Stimulated activated naive CD4-positive, alpha-beta T cell treated with Interleukin-2 at 50 U/mL for 16 hours (primary cell): ENCODE data around the gene CXCR4.
"Not testable (repeated sequence)": the region's sequence is repeated elsewhere in the genome, so short reads cannot be mapped to it uniquely, and the experiment has no call there.

Experiments used
- DNase-seq: peaks from one replicate; lab custom pipeline; 2025; lab: John Stamatoyannopoulos, UW

Gene CXCR4

GRCh38 chr2:136077107-136077506, 40.8 kb downstream of the CXCR4 start:
- no peak for DNase-seq

GRCh38 chr2:136075476-136075875, 42.5 kb downstream of the CXCR4 start:
- DNase-seq, result no peak

GRCh38 chr2:136072621-136073020, 45.3 kb downstream of the CXCR4 start:
- DNase-seq, result no peak

GRCh38 chr2:136071887-136072286, 46.1 kb downstream of the CXCR4 start:
- DNase-seq, result not testable (repeated sequence)

GRCh38 chr2:136070913-136071312, 47.0 kb downstream of the CXCR4 start:
- DNase-seq, result no peak

GRCh38 chr2:136069773-136070172, 48.2 kb downstream of the CXCR4 start:
- DNase-seq, result no peak

- no peak for DNase-seq
Observed at GRCh38 chr2:136068581-136069227, 49.2 kb downstream of the CXCR4 start.

GRCh38 chr2:136067897-136068580, 49.9 kb downstream of the CXCR4 start:
- DNase-seq, result no peak

- no peak for DNase-seq
Observed at GRCh38 chr2:136067459-136067858, 50.5 kb downstream of the CXCR4 start.

GRCh38 chr2:136065907-136066306, 52.0 kb downstream of the CXCR4 start:
- no peak for DNase-seq

GRCh38 chr2:136065384-136065783, 52.6 kb downstream of the CXCR4 start:
- DNase-seq, result no peak
